OCI-M1 (cell line): Measurements from ENCODE around the gene PRKAA2.

Experiments used
- DNase-seq: peaks from one replicate; lab custom pipeline; 2025; lab: John Stamatoyannopoulos, UW

Gene PRKAA2

DNA sequence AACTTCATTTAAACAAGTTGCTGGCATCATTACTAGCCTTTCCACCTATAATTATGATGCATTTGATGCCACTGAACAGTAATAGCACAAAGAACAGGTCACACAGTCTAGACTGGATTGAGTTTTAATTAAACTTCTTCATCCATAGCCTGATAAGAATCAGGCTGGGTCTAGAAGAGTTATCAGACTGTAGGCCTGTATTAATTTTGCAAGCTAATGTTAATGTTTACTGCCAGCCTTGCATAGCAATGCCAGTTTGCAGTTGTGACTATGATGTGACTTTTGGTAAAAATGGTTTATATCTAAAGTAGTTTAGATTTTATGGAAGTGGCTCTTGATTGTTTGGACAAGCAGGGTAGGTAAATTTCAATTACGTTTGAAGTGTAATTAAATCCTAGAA is 68.0 kb downstream of the PRKAA2 start:
- DNase-seq: no peak

DNA sequence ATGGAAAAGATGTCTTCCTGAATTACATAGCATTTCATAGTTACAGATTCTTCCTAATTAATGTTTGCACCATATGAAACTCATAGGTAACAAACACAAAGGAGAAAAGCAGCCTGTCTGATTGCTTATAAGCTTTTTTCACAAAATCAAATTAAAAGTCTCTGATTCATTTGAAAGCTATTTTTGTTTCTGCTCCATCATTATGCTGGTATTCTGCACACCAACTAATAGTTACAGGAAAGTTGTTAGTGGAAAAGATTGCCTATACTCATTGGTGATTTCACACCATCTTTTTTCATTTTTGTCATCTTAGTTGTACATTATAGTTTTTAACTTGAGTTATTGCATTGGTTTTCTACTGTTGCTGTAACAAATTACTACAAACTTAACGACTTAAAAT is 70.0 kb downstream of the PRKAA2 start:
- no peak for DNase-seq

- DNase-seq: no peak
Measured at GRCh38 chr1:56719171-56719570, 74.1 kb downstream of the PRKAA2 start.

- DNase-seq: no peak
Measured at GRCh38 chr1:56726706-56727105, 81.6 kb downstream of the PRKAA2 start.

DNA sequence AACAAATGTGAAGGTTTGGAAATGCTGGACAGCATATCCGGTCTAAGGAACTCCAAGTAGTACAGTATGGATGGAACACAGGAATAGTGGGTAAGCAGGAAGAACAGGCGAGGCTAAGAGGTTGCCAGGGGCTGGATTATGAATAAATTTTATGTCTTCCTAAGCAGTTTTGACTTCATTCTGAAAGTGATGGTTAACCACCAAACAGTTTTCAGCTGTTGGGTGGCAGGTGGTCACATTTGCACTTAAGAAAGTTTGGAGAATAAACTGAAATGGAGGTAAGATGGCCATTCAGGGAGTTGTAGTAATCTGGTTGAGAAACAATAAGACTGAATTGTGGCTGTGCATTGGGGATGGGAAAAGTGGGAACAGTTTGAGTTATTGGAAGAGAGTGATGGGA is 83.8 kb downstream of the PRKAA2 start:
- DNase-seq: no peak

- no peak for DNase-seq
Measured at GRCh38 chr1:56745231-56745630, 100.1 kb downstream of the PRKAA2 start.

DNA sequence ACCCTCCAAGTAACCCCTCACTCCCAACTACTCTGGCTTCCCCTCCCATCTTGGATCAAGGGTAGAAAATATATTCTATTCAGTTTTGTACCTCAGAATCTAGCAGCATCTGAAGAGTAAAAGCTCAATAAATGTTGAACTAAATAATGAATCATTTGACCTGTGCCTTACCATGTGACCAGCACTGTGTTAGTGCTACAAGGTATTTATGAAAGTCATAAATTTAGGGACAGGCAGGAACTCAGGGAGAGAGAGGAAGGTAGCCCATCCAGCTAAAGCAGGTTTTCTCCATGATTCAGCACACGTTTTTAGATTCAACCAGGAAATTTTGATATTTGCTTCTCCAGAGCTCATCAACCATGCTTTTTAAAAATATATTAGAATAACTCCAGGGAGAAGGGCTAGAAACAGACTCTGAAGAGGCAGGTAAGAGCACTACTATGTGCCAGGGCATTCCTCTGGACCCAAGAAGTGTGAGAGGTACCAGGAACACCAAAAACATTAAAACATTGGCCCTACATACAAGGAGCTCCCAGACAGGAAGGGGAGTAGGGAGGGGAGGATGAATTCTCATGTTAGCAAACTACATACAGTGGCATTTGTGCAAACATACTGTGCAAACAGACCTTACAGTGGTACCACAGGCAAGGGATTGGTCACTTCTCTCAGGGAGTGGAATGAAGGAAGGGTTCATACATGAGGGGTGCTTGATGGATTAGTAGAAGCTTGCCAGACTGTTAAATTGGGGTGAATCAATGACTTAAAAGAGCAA is 109.8 kb downstream of the PRKAA2 start:
- DNase-seq: no peak

DNA sequence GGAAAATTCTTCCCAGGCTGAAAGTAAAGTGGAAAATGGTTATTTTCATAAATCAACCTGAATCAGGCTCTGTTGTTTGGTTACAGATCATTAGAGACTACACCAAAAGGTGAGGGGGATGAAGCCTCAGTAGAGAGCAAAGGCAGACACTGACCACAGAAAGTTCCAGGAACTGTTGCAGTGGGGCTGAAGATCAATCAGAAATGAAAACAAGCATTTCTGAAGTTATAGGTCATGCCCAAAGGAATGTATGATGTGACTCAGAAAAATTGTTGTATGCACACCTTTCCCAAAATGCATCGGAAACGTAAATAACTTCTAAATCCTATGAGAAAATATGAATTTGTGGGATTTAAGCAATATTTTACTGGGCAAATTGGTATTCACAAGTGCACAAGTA is 110.8 kb downstream of the PRKAA2 start:
- no peak for DNase-seq

GRCh38 chr1:56758135-56758534 is 113.0 kb downstream of the PRKAA2 start:
- no peak for DNase-seq

DNA sequence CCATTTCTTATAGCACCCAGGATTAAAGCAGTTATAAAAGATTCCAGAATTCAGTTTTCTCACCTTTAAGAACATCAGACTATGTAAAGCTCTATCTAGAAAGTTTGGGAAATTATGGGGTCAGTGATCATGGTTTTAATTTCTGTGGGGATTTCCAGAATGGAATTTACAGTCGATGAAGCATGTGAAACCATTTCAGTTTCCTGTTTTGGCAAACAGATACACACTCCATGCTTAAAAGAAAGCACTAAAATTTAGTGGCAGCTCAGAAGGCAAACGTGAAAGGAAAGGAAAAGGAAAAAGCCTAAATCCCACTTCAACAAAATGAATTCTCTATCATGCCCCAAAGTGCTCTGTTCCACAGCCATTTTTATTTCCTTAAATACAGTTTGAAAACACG is 113.7 kb downstream of the PRKAA2 start:
- no peak for DNase-seq
